ENCODE data around the gene MRTFB.

- no peak for TF ChIP-seq ESRRG (CRISPR knock-in tag; IDR thresholded peaks at IDR 0.05)
- no peak for TF ChIP-seq ZNF70 (CRISPR knock-in tag; IDR thresholded peaks at IDR 0.05)
- no peak for TF ChIP-seq ARNTL (CRISPR knock-in tag; IDR thresholded peaks at IDR 0.05; ENCODE audit: borderline replicate concordance, low read depth)
- no peak for TF ChIP-seq ZFP3 (CRISPR knock-in tag; IDR thresholded peaks at IDR 0.05)
- no peak for TF ChIP-seq ZFP30 (CRISPR knock-in tag; IDR thresholded peaks at IDR 0.05)
- no peak for TF ChIP-seq SNAI2 (CRISPR knock-in tag; IDR thresholded peaks at IDR 0.05)
- no peak for TF ChIP-seq PATZ1 (CRISPR knock-in tag; IDR thresholded peaks at IDR 0.05; ENCODE audit: borderline replicate concordance)
- TF ChIP-seq CSRNP3 (CRISPR knock-in tag; IDR thresholded peaks at IDR 0.05), result no peak
- no peak for TF ChIP-seq ZNF8 (CRISPR knock-in tag; IDR thresholded peaks at IDR 0.05)
- no peak for TF ChIP-seq PPARA (CRISPR knock-in tag; IDR thresholded peaks at IDR 0.05; ENCODE audit: borderline replicate concordance)
- no peak for TF ChIP-seq TOX (CRISPR knock-in tag; IDR thresholded peaks at IDR 0.05; ENCODE audit: borderline replicate concordance)
- TF ChIP-seq CREB5 (CRISPR knock-in tag; IDR thresholded peaks at IDR 0.05; ENCODE audit: low read depth), result no peak
- TF ChIP-seq POU6F1 (CRISPR knock-in tag; IDR thresholded peaks at IDR 0.05; ENCODE audit: borderline replicate concordance, low read depth), result no peak
Measured at GRCh38 chr16:14070877-14071575, at the start of gene MRTFB.
